HG03565 (cell line): Measurements from ENCODE around the gene GRID2.

Source experiments
- ATAC-seq: cut with Tn5 transposase; IDR thresholded peaks from one replicate; pipeline ENCODE4 v1.9.1; 2021; ENCODE audit warnings: mild to moderate bottlenecking, moderate library complexity; ENCODE audit not compliant: unreplicated experiment

GRID2 gene

GRCh38 chr4:92952426-92952825 lies 648.7 kb downstream of the GRID2 start:
- no peak for ATAC-seq

- no peak for ATAC-seq
Observed at GRCh38 chr4:92952897-92953296, 649.1 kb downstream of the GRID2 start.

- no peak for ATAC-seq
Observed at GRCh38 chr4:92953462-92953861, 649.7 kb downstream of the GRID2 start.

- ATAC-seq = no peak
Observed at GRCh38 chr4:92961881-92962280, 658.1 kb downstream of the GRID2 start.

- ATAC-seq = no peak
Observed at GRCh38 chr4:92962831-92963230, 659.1 kb downstream of the GRID2 start.

- no peak for ATAC-seq
Observed at GRCh38 chr4:92968556-92968955, 664.8 kb downstream of the GRID2 start.

- no peak for ATAC-seq
Observed at GRCh38 chr4:92968996-92969395, 665.2 kb downstream of the GRID2 start.

- no peak for ATAC-seq
Observed at GRCh38 chr4:92969650-92970379, 666.0 kb downstream of the GRID2 start.

- ATAC-seq = no peak
Observed at GRCh38 chr4:92970996-92971395, 667.2 kb downstream of the GRID2 start.

- no peak for ATAC-seq
Observed at GRCh38 chr4:92988301-92988700, 684.5 kb downstream of the GRID2 start.

GRCh38 chr4:92992758-92993157 lies 689.0 kb downstream of the GRID2 start:
- no peak for ATAC-seq

- ATAC-seq = no peak
Observed at GRCh38 chr4:92994727-92995126, 691.0 kb downstream of the GRID2 start.

- ATAC-seq = no peak
Observed at GRCh38 chr4:92996533-92996932, 692.8 kb downstream of the GRID2 start.

GRCh38 chr4:93000910-93001309 lies 697.1 kb downstream of the GRID2 start:
- ATAC-seq = no peak

- no peak for ATAC-seq
Observed at GRCh38 chr4:93002240-93002639, 698.5 kb downstream of the GRID2 start.

GRCh38 chr4:93016350-93016749 lies 712.6 kb downstream of the GRID2 start:
- ATAC-seq = no peak

GRCh38 chr4:93018243-93018642 lies 714.5 kb downstream of the GRID2 start:
- no peak for ATAC-seq

- ATAC-seq = no peak
Observed at GRCh38 chr4:93018806-93019205, 715.0 kb downstream of the GRID2 start.

- ATAC-seq = no peak
Observed at GRCh38 chr4:93029769-93030168, 726.0 kb downstream of the GRID2 start.

- no peak for ATAC-seq
Observed at GRCh38 chr4:93030670-93031069, 726.9 kb downstream of the GRID2 start.

GRCh38 chr4:93031431-93032098 lies 727.8 kb downstream of the GRID2 start:
- no peak for ATAC-seq

GRCh38 chr4:93042746-93043145 lies 739.0 kb downstream of the GRID2 start:
- no peak for ATAC-seq

- ATAC-seq = no peak
Observed at GRCh38 chr4:93053140-93053539, 749.4 kb downstream of the GRID2 start.
